ENCODE results near the gene GPR137.

The GPR137 gene

GRCh38 chr11:64288353-64288750 is 2.7 kb downstream of the GPR137 start:
- no peak for DNase-seq

GRCh38 chr11:64289002-64289564 is 3.4 kb downstream of the GPR137 start:
- DNase-seq = no peak

GRCh38 chr11:64290352-64291261 is 5.0 kb downstream of the GPR137 start:
- DNase-seq = no peak

GRCh38 chr11:64291262-64291751 is 5.7 kb downstream of the GPR137 start, which contains the start of gene KCNK4:
Gene KCNK4, plus strand, starts transcription at chr11:64291302. Its CDS starts 1,717 bp downstream, at chr11:64293019.
- no peak for DNase-seq

- DNase-seq = no peak
Measured at GRCh38 chr11:64291752-64292459, 6.3 kb downstream of the GPR137 start.

- no peak for DNase-seq
Measured at GRCh38 chr11:64292460-64293254, 7.0 kb downstream of the GPR137 start.

- no peak for DNase-seq
Measured at GRCh38 chr11:64294774-64295173, 9.1 kb downstream of the GPR137 start.

GRCh38 chr11:64295760-64296159 is 10.1 kb downstream of the GPR137 start:
- no peak for DNase-seq

- DNase-seq = no peak
Measured at GRCh38 chr11:64296236-64296635, 10.6 kb downstream of the GPR137 start.

- no peak for DNase-seq
Measured at GRCh38 chr11:64296830-64297698, 11.4 kb downstream of the GPR137 start.

- DNase-seq = peak; percentile 77
Measured at GRCh38 chr11:64297699-64298358, 12.2 kb downstream of the GPR137 start.

GRCh38 chr11:64298966-64299846 is 13.6 kb downstream of the GPR137 start:
- no peak for DNase-seq

GRCh38 chr11:64299847-64300648 is 14.4 kb downstream of the GPR137 start, which contains the start of gene CATSPERZ:
Gene CATSPERZ, plus strand, starts transcription at chr11:64300358. Its CDS starts 53 bp downstream, at chr11:64300411.
- DNase-seq = no peak

- DNase-seq = no peak
Measured at GRCh38 chr11:64303109-64304031, 17.7 kb downstream of the GPR137 start.

- no peak for DNase-seq
Measured at GRCh38 chr11:64304032-64304315, 18.3 kb downstream of the GPR137 start.

GRCh38 chr11:64304316-64305072 is 18.8 kb downstream of the GPR137 start:
- DNase-seq = peak; percentile 93

- peak; percentile 100 for DNase-seq
Measured at GRCh38 chr11:64305075-64305690, 19.5 kb downstream of the GPR137 start, which contains the start of gene ESRRA. Gene ESRRA, plus strand, starts transcription at chr11:64305524. Its CDS starts 1,656 bp downstream, at chr11:64307180.
